ENCODE results near the gene DDN. TPM values are rescaled to one million over a fixed set of nuclear protein-coding genes. Genes with fewer than 3 reads are reported as not detected.

The DDN gene
- total and polyA plus RNA-seq, 2 donors (not counting 3 experiments of a cell fraction or from before 2014, with no cell fraction given) = 0.07 to 0.22 TPM

- H3K4me3 ChIP-seq (replicated peaks in 1 of 3; ENCODE audit: insufficient read depth in 1 of 3, low read depth in 1 of 3, low read length in 3 of 3) = no peak overlapping the region
- H3K4me2 ChIP-seq (ENCODE audit: insufficient read depth, low read length) = no peak overlapping the region
- FAIRE-seq (no peak), DNase-seq (ENCODE audit: low read depth, low spot score) (no peak)
- no peak overlapping the region for H3K27ac ChIP-seq (ENCODE audit: insufficient read depth, low read depth, low read length)
- dilution Hi-C loops (cut with MboI; ENCODE audit: extremely low pct_ligation_motif_present, low sequenced_read_pairs) (no loop called here), intact Hi-C loops (cut with micrococcal nuclease) (no loop called here)
- CTCF ChIA-PET = interaction anchor here (1.2 to 8.7 kb wide), 5 partner anchors 9 to 29 kb away, joined by 3 to 115 read pairs (median 4); no protein-coding TSS in a partner anchor
- TF ChIP-seq CTCF (IDR thresholded peaks at IDR 0.05; ENCODE audit: extremely low read depth in 1 of 2, insufficient read depth in 1 of 2, low read depth in 1 of 2, low read length in 2 of 2) (peak in 1 of 2 donors; percentile 3), POLR2A (IDR thresholded peaks at IDR 0.05; ENCODE audit: low read depth, low read length) (no peak)
- POLR2A ChIA-PET = no interaction called here
- no peaks in the 10 kb centered on the region for H4K20me1 ChIP-seq (replicated peaks; ENCODE audit: control insufficient read depth, extremely low read depth, insufficient read depth, low read length)
- H2AFZ ChIP-seq (ENCODE audit: low read depth, low read length) = no peak overlapping the region
- H3K79me2 ChIP-seq (ENCODE audit: control insufficient read depth, insufficient read depth, low read length) = peaks cover 10% of the 10 kb centered on the region
- H3K4me1 ChIP-seq (ENCODE audit: control insufficient read depth, extremely low read depth, insufficient read depth, low read length) = peaks cover 15% of the 10 kb centered on the region
- no peak overlapping the region for H3K9ac ChIP-seq (replicated peaks; ENCODE audit: extremely low read depth, insufficient read depth, low read length)
- no peaks in the 10 kb centered on the region for H3K9me1 ChIP-seq (replicated peaks; ENCODE audit: control insufficient read depth, extremely low read depth, insufficient read depth, low read length)
- no peaks in the 10 kb centered on the region for H3K9me3 ChIP-seq (replicated peaks; ENCODE audit: control insufficient read depth, insufficient read depth, low read length)
- no peaks in the 10 kb centered on the region for H3K27me3 ChIP-seq (ENCODE audit: control insufficient read depth in 2 of 2, insufficient read depth in 2 of 2, low read length in 2 of 2)
- BruUV-seq (replicated peaks) = no TSS peak
- H3K36me3 ChIP-seq (ENCODE audit: control insufficient read depth in 2 of 2, extremely low read depth in 1 of 2, insufficient read depth in 2 of 2, low read length in 2 of 2) = peaks cover 3 to 8% of the 10 kb centered on the region in 2 experiments
Observed at GRCh38 chr12:49014547-49014946, 15.4 kb upstream of the DDN start.

GRCh38 chr12:49013428-49013827, 14.3 kb upstream of the DDN start:
- CTCF ChIA-PET = interaction anchor here (1.2 to 8.7 kb wide), 3 partner anchors 8 to 30 kb away, joined by 4 to 115 read pairs (median 5); no protein-coding TSS in a partner anchor
- FAIRE-seq (no peak), DNase-seq (ENCODE audit: low read depth, low spot score) (no peak)
- Histone ChIP-seq H4K20me1 (replicated peaks; ENCODE audit: control insufficient read depth, extremely low read depth, insufficient read depth, low read length) (no peaks in the 10 kb centered on the region), H3K79me2 (ENCODE audit: control insufficient read depth, insufficient read depth, low read length) (peaks cover 10% of the 10 kb centered on the region), H2AFZ (ENCODE audit: low read depth, low read length) (no peak overlapping the region), H3K9ac (replicated peaks; ENCODE audit: extremely low read depth, insufficient read depth, low read length) (no peak overlapping the region), H3K4me3 (replicated peaks in 1 of 3; ENCODE audit: insufficient read depth in 1 of 3, low read depth in 1 of 3, low read length in 3 of 3) (no peak overlapping the region), H3K27me3 (ENCODE audit: control insufficient read depth in 2 of 2, insufficient read depth in 2 of 2, low read length in 2 of 2) (no peaks in the 10 kb centered on the region), H3K4me2 (ENCODE audit: insufficient read depth, low read length) (no peak overlapping the region), H3K36me3 (ENCODE audit: control insufficient read depth in 2 of 2, extremely low read depth in 1 of 2, insufficient read depth in 2 of 2, low read length in 2 of 2) (peaks cover 3 to 8% of the 10 kb centered on the region in 2 experiments), H3K4me1 (ENCODE audit: control insufficient read depth, extremely low read depth, insufficient read depth, low read length) (peaks cover 9% of the 10 kb centered on the region), H3K9me3 (replicated peaks; ENCODE audit: control insufficient read depth, insufficient read depth, low read length) (no peaks in the 10 kb centered on the region), H3K27ac (ENCODE audit: insufficient read depth, low read depth, low read length) (no peak overlapping the region), H3K9me1 (replicated peaks; ENCODE audit: control insufficient read depth, extremely low read depth, insufficient read depth, low read length) (no peaks in the 10 kb centered on the region)
- dilution Hi-C loops (cut with MboI; ENCODE audit: extremely low pct_ligation_motif_present, low sequenced_read_pairs) (no loop called here), intact Hi-C loops (cut with micrococcal nuclease) (no loop called here)
- TF ChIP-seq GATA2 (IDR thresholded peaks at IDR 0.05; ENCODE audit: insufficient read depth, insufficient read length, low read depth, low read length) (no peak), EZH2 (IDR thresholded peaks at IDR 0.05; ENCODE audit: borderline replicate concordance, low read depth, low read length, severe bottlenecking) (no peak), FOS (IDR thresholded peaks at IDR 0.05; ENCODE audit: borderline replicate concordance, insufficient read depth, low read length) (no peak)
- no TSS peak for BruUV-seq (replicated peaks)
- POLR2A ChIA-PET = no interaction called here

Measured in endothelial cell of umbilical vein (primary cell).